ENCODE measurements around the gene TMSB15B.

- TF ChIP-seq, protein P1, sequence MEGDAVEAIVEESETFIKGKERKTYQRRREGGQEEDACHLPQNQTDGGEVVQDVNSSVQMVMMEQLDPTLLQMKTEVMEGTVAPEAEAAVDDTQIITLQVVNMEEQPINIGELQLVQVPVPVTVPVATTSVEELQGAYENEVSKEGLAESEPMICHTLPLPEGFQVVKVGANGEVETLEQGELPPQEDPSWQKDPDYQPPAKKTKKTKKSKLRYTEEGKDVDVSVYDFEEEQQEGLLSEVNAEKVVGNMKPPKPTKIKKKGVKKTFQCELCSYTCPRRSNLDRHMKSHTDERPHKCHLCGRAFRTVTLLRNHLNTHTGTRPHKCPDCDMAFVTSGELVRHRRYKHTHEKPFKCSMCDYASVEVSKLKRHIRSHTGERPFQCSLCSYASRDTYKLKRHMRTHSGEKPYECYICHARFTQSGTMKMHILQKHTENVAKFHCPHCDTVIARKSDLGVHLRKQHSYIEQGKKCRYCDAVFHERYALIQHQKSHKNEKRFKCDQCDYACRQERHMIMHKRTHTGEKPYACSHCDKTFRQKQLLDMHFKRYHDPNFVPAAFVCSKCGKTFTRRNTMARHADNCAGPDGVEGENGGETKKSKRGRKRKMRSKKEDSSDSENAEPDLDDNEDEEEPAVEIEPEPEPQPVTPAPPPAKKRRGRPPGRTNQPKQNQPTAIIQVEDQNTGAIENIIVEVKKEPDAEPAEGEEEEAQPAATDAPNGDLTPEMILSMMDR (IDR thresholded peaks at IDR 0.05): no peak
- TF ChIP-seq POLR2A (IDR thresholded peaks at IDR 0.05) (no peak), EP300 (IDR thresholded peaks at IDR 0.05) (no peak)
Measured at GRCh38 chrX:103999234-103999633, 36.8 kb downstream of the TMSB15B start.

All from upper lobe of left lung (tissue), 4 donors.